Neural crest cell (in vitro differentiated cells): Measurements from ENCODE around the gene LRRTM2. TPM values are rescaled to one million over a fixed set of nuclear protein-coding genes. Genes with fewer than 3 reads are reported as not detected.

ENCODE experiments used
- DNase-seq: peaks from one replicate; pipeline ENCODE4 v3.0.0; 2021; ENCODE audit warnings: low read depth, mixed read lengths, low spot score
- H3K27ac Mint-ChIP-seq: one replicate; pipeline ENCODE4 v1.8.0; 2021; ENCODE audit warnings: mild to moderate bottlenecking, mixed read lengths; ENCODE audit not compliant: unreplicated experiment
- H3K27me3 Mint-ChIP-seq: 2 replicates; pipeline ENCODE4 v1.8.0; 2021; ENCODE audit warnings: low read depth, mild to moderate bottlenecking, mixed read lengths
- H3K36me3 Mint-ChIP-seq: 2 replicates; pipeline ENCODE4 v1.8.0; 2021; ENCODE audit warnings: low read depth, mild to moderate bottlenecking, mixed read lengths
- H3K4me1 Mint-ChIP-seq: 2 replicates; pipeline ENCODE4 v1.8.0; 2021; ENCODE audit warnings: mixed read lengths
- H3K4me3 Mint-ChIP-seq: one replicate; pipeline ENCODE4 v1.8.0; 2021; ENCODE audit warnings: mild to moderate bottlenecking, mixed read lengths
- H3K9me3 Mint-ChIP-seq: 2 replicates; pipeline ENCODE4 v1.8.0; 2021; ENCODE audit warnings: mixed read lengths
- CTCF ChIP-seq: fragments of 200-600 bp; sonication (generic); conservative IDR thresholded peaks from 2 replicates; pipeline ENCODE4 v1.5.0; 2021; ENCODE audit warnings: antibody characterized with exemption, mild to moderate bottlenecking
- total RNA-seq: library from RNA; stranded (reverse); gene quantifications from 2 replicates; pipeline ENCODE4 v1.2.1, GENCODE V29; 2021

The LRRTM2 gene
- total RNA-seq, 1 donor from 2014 or later, result 0.84 TPM

GRCh38 chr5:138884094-138884493, 9.0 kb upstream of the LRRTM2 start:
- Mint-ChIP-seq H3K27me3 (no peaks in the 10 kb centered on the region), H3K9me3 (no peaks in the 10 kb centered on the region), H3K36me3 (peaks cover 24% of the 10 kb centered on the region), H3K4me3 (no peak overlapping the region), H3K4me1 (peaks cover 19% of the 10 kb centered on the region), H3K27ac (no peak overlapping the region)
- no peak for DNase-seq
- TF ChIP-seq CTCF, result no peak

GRCh38 chr5:138883211-138883610, 8.1 kb upstream of the LRRTM2 start:
- no peak for TF ChIP-seq CTCF
- no peaks in the 10 kb centered on the region for H3K9me3 Mint-ChIP-seq
- H3K4me3 Mint-ChIP-seq, result no peak overlapping the region
- H3K27ac Mint-ChIP-seq, result no peak overlapping the region
- peaks cover 19% of the 10 kb centered on the region for H3K36me3 Mint-ChIP-seq
- H3K27me3 Mint-ChIP-seq, result no peaks in the 10 kb centered on the region
- H3K4me1 Mint-ChIP-seq, result peaks cover 19% of the 10 kb centered on the region
- DNase-seq, result no peak

GRCh38 chr5:138878437-138879235, 3.5 kb upstream of the LRRTM2 start:
- TF ChIP-seq CTCF, result no peak
- Mint-ChIP-seq H3K4me1 (peaks cover 31% of the 10 kb centered on the region), H3K27ac (no peak overlapping the region), H3K27me3 (no peaks in the 10 kb centered on the region), H3K36me3 (peaks cover 8% of the 10 kb centered on the region), H3K9me3 (no peaks in the 10 kb centered on the region), H3K4me3 (no peak overlapping the region)
- no peak for DNase-seq

- Mint-ChIP-seq H3K4me3 (no peak overlapping the region), H3K4me1 (peaks cover 49% of the 10 kb centered on the region), H3K27ac (no peak overlapping the region), H3K9me3 (no peaks in the 10 kb centered on the region), H3K36me3 (peaks cover 2% of the 10 kb centered on the region), H3K27me3 (no peaks in the 10 kb centered on the region)
- DNase-seq, result no peak
- TF ChIP-seq CTCF, result no peak
Measured at GRCh38 chr5:138876811-138877210, 1.7 kb upstream of the LRRTM2 start.

GRCh38 chr5:138875946-138876345, 811 bp upstream of the LRRTM2 start:
- Mint-ChIP-seq H3K27ac (no peak overlapping the region), H3K4me3 (no peak overlapping the region), H3K36me3 (no peaks in the 10 kb centered on the region), H3K27me3 (no peaks in the 10 kb centered on the region), H3K4me1 (peaks cover 58% of the 10 kb centered on the region), H3K9me3 (no peaks in the 10 kb centered on the region)
- no peak for DNase-seq
- no peak for TF ChIP-seq CTCF
